ENCODE measurements around the gene MOB3A. TPM values are rescaled to one million over a fixed set of nuclear protein-coding genes. Genes with fewer than 3 reads are reported as not detected.

MOB3A gene
- total and polyA plus RNA-seq, 2 of the 8 experiments (the other 6 are each of a cell fraction or from before 2014, with no cell fraction given), result 9.2 to 9.6 TPM

DNA sequence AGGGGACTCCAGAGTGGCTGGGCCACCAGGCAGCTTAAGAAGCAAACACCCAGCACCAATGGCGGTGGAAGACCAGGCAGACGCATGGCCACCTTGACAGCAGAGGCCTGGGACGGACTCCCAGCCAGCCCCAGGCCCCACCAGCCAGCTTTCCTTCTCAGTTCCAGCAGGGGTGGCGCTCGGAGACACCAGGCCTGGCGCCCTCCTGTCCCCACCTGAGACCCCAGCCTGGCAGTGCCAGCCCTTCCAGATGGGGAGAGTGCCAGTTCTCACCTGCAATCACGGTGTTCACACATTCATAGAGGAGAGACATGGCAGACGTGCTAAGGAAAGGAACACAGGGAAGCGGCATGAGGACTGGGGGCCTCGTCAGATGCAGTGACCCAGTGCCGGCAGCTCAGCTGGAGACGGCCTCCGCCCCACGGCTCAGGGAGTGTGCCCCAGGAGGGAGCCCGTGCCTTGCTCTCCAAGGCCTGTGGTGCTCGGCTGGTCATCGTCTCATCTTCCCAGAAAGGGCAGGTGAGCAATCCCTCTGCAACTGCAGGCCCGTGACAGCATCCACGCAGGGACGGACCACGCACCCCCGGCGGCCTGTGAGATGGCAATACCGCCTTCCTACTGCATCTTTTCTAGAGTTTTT lies 30.9 kb upstream of the MOB3A start (continued):
- TF ChIP-seq, protein P1, sequence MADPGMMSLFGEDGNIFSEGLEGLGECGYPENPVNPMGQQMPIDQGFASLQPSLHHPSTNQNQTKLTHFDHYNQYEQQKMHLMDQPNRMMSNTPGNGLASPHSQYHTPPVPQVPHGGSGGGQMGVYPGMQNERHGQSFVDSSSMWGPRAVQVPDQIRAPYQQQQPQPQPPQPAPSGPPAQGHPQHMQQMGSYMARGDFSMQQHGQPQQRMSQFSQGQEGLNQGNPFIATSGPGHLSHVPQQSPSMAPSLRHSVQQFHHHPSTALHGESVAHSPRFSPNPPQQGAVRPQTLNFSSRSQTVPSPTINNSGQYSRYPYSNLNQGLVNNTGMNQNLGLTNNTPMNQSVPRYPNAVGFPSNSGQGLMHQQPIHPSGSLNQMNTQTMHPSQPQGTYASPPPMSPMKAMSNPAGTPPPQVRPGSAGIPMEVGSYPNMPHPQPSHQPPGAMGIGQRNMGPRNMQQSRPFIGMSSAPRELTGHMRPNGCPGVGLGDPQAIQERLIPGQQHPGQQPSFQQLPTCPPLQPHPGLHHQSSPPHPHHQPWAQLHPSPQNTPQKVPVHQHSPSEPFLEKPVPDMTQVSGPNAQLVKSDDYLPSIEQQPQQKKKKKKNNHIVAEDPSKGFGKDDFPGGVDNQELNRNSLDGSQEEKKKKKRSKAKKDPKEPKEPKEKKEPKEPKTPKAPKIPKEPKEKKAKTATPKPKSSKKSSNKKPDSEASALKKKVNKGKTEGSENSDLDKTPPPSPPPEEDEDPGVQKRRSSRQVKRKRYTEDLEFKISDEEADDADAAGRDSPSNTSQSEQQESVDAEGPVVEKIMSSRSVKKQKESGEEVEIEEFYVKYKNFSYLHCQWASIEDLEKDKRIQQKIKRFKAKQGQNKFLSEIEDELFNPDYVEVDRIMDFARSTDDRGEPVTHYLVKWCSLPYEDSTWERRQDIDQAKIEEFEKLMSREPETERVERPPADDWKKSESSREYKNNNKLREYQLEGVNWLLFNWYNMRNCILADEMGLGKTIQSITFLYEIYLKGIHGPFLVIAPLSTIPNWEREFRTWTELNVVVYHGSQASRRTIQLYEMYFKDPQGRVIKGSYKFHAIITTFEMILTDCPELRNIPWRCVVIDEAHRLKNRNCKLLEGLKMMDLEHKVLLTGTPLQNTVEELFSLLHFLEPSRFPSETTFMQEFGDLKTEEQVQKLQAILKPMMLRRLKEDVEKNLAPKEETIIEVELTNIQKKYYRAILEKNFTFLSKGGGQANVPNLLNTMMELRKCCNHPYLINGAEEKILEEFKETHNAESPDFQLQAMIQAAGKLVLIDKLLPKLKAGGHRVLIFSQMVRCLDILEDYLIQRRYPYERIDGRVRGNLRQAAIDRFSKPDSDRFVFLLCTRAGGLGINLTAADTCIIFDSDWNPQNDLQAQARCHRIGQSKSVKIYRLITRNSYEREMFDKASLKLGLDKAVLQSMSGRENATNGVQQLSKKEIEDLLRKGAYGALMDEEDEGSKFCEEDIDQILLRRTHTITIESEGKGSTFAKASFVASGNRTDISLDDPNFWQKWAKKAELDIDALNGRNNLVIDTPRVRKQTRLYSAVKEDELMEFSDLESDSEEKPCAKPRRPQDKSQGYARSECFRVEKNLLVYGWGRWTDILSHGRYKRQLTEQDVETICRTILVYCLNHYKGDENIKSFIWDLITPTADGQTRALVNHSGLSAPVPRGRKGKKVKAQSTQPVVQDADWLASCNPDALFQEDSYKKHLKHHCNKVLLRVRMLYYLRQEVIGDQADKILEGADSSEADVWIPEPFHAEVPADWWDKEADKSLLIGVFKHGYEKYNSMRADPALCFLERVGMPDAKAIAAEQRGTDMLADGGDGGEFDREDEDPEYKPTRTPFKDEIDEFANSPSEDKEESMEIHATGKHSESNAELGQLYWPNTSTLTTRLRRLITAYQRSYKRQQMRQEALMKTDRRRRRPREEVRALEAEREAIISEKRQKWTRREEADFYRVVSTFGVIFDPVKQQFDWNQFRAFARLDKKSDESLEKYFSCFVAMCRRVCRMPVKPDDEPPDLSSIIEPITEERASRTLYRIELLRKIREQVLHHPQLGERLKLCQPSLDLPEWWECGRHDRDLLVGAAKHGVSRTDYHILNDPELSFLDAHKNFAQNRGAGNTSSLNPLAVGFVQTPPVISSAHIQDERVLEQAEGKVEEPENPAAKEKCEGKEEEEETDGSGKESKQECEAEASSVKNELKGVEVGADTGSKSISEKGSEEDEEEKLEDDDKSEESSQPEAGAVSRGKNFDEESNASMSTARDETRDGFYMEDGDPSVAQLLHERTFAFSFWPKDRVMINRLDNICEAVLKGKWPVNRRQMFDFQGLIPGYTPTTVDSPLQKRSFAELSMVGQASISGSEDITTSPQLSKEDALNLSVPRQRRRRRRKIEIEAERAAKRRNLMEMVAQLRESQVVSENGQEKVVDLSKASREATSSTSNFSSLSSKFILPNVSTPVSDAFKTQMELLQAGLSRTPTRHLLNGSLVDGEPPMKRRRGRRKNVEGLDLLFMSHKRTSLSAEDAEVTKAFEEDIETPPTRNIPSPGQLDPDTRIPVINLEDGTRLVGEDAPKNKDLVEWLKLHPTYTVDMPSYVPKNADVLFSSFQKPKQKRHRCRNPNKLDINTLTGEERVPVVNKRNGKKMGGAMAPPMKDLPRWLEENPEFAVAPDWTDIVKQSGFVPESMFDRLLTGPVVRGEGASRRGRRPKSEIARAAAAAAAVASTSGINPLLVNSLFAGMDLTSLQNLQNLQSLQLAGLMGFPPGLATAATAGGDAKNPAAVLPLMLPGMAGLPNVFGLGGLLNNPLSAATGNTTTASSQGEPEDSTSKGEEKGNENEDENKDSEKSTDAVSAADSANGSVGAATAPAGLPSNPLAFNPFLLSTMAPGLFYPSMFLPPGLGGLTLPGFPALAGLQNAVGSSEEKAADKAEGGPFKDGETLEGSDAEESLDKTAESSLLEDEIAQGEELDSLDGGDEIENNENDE (IDR thresholded peaks at IDR 0.05; ENCODE audit: insufficient replicate concordance, low read length), result no peak

Data from H1 (cell line).